Stimulated activated naive CD8-positive, alpha-beta T cell treated with anti-CD3 and anti-CD28 coated beads, Interleukin-15, amount 100 ng/mL, for 72 hours (primary cell): ENCODE measurements around the gene GRIN2D.
"Not testable (repeated sequence)": the region's sequence is repeated elsewhere in the genome, so short reads cannot be mapped to it uniquely, and the experiment has no call there.

ENCODE experiments used
- ATAC-seq: fragments of 150-1000 bp; cut with Tn5 transposase; 2 replicates; pipeline ENCODE4 v1.10.0; 2021; ENCODE audit warnings: mild to moderate bottlenecking, moderate library complexity
- DNase-seq, 2 donors: peaks; one replicate each; pipeline ENCODE4 v3.0.0; 2021 to 2022
- H3K27ac Mint-ChIP-seq, 2 donors: one replicate each; pipeline ENCODE4 v1.8.0; 2022; ENCODE audit warnings: mild to moderate bottlenecking in 2 of 2, mixed read lengths in 2 of 2, moderate library complexity in 2 of 2
- H3K27me3 Mint-ChIP-seq: one replicate; pipeline ENCODE4 v1.8.0; 2022; ENCODE audit warnings: mixed read lengths
- H3K4me1 Mint-ChIP-seq: one replicate; pipeline ENCODE4 v1.8.0; 2022; ENCODE audit warnings: mild to moderate bottlenecking, mixed read lengths
- H3K4me3 Mint-ChIP-seq, 2 donors: one replicate each; pipeline ENCODE4 v1.8.0; 2022; ENCODE audit warnings: mild to moderate bottlenecking in 2 of 2, mixed read lengths in 2 of 2, moderate library complexity in 1 of 2
- H3K9me3 Mint-ChIP-seq, 2 donors: one replicate each; pipeline ENCODE4 v1.8.0; 2022; ENCODE audit warnings: mixed read lengths in 2 of 2

The GRIN2D gene

GRCh38 chr19:48364598-48365348, 28.7 kb upstream of the GRIN2D start:
- DNase-seq (no peak), ATAC-seq (peak; percentile 3)
- Mint-ChIP-seq H3K27me3 (no peaks in the 10 kb centered on the region), H3K4me3 (peak overlapping the region; percentile 87 to 92), H3K9me3 (no peaks in the 10 kb centered on the region), H3K4me1 (peaks cover 19% of the 10 kb centered on the region), H3K27ac (peak overlapping the region; percentile 92 to 98)

- H3K9me3 Mint-ChIP-seq, result no peaks in the 10 kb centered on the region
- no peak for DNase-seq
- H3K4me3 Mint-ChIP-seq, result peak overlapping the region in 1 of 2 donors; percentile 92
- H3K27ac Mint-ChIP-seq, result no peak overlapping the region
- peaks cover 19% of the 10 kb centered on the region for H3K4me1 Mint-ChIP-seq
- no peaks in the 10 kb centered on the region for H3K27me3 Mint-ChIP-seq
- no peak for ATAC-seq
Observed at GRCh38 chr19:48365602-48366001, 27.9 kb upstream of the GRIN2D start.

GRCh38 chr19:48367855-48368254, 25.6 kb upstream of the GRIN2D start:
- Mint-ChIP-seq H3K4me3 (no peak overlapping the region), H3K27me3 (peaks cover 4% of the 10 kb centered on the region), H3K27ac (no peak overlapping the region), H3K9me3 (no peaks in the 10 kb centered on the region), H3K4me1 (peaks cover 14% of the 10 kb centered on the region)
- ATAC-seq (no peak), DNase-seq (no peak)

- Mint-ChIP-seq H3K4me3 (no peak overlapping the region), H3K9me3 (no peaks in the 10 kb centered on the region), H3K27me3 (peaks cover 11% of the 10 kb centered on the region), H3K4me1 (peaks cover 12% of the 10 kb centered on the region), H3K27ac (no peak overlapping the region)
- DNase-seq (no peak), ATAC-seq (no peak)
Observed at GRCh38 chr19:48368936-48369335, 24.5 kb upstream of the GRIN2D start.

- Mint-ChIP-seq H3K27ac (no peak overlapping the region), H3K27me3 (peaks cover 11% of the 10 kb centered on the region), H3K4me1 (no peaks in the 10 kb centered on the region), H3K4me3 (no peak overlapping the region), H3K9me3 (no peaks in the 10 kb centered on the region)
- ATAC-seq (no peak), DNase-seq (no peak)
Observed at GRCh38 chr19:48370955-48371354, 22.5 kb upstream of the GRIN2D start.

- DNase-seq (no peak), ATAC-seq (no peak)
- Mint-ChIP-seq H3K4me1 (no peaks in the 10 kb centered on the region), H3K27ac (no peak overlapping the region), H3K4me3 (no peak overlapping the region), H3K9me3 (no peaks in the 10 kb centered on the region), H3K27me3 (peaks cover 11% of the 10 kb centered on the region)
Observed at GRCh38 chr19:48371367-48371766, 22.1 kb upstream of the GRIN2D start.

GRCh38 chr19:48371771-48372170, 21.7 kb upstream of the GRIN2D start:
- H3K4me1 Mint-ChIP-seq, ATAC-seq, H3K27ac Mint-ChIP-seq, H3K9me3 Mint-ChIP-seq, H3K4me3 Mint-ChIP-seq, DNase-seq: not testable (repeated sequence)
- peaks cover 11% of the 10 kb centered on the region for H3K27me3 Mint-ChIP-seq

GRCh38 chr19:48372904-48373303, 20.6 kb upstream of the GRIN2D start:
- ATAC-seq, result no peak
- Mint-ChIP-seq H3K4me1 (no peaks in the 10 kb centered on the region), H3K4me3 (no peak overlapping the region), H3K27ac (no peak overlapping the region), H3K9me3 (no peaks in the 10 kb centered on the region), H3K27me3 (peaks cover 11% of the 10 kb centered on the region)
- no peak for DNase-seq

- Mint-ChIP-seq H3K4me1 (no peaks in the 10 kb centered on the region), H3K27ac (no peak overlapping the region), H3K9me3 (no peaks in the 10 kb centered on the region), H3K4me3 (no peak overlapping the region), H3K27me3 (peaks cover 11% of the 10 kb centered on the region)
- DNase-seq (no peak), ATAC-seq (no peak)
Observed at GRCh38 chr19:48373567-48373966, 19.9 kb upstream of the GRIN2D start.

GRCh38 chr19:48378194-48378570, 15.3 kb upstream of the GRIN2D start:
- no peaks in the 10 kb centered on the region for H3K9me3 Mint-ChIP-seq
- no peaks in the 10 kb centered on the region for H3K4me1 Mint-ChIP-seq
- no peak overlapping the region for H3K27ac Mint-ChIP-seq
- no peak overlapping the region for H3K4me3 Mint-ChIP-seq
- ATAC-seq (no peak), DNase-seq (no peak)
- H3K27me3 Mint-ChIP-seq, result peaks cover 4% of the 10 kb centered on the region

- ATAC-seq (no peak), DNase-seq (no peak)
- Mint-ChIP-seq H3K4me3 (no peak overlapping the region), H3K27ac (no peak overlapping the region), H3K9me3 (no peaks in the 10 kb centered on the region), H3K4me1 (no peaks in the 10 kb centered on the region), H3K27me3 (no peaks in the 10 kb centered on the region)
Observed at GRCh38 chr19:48379058-48379457, 14.4 kb upstream of the GRIN2D start.

- Mint-ChIP-seq H3K27ac (no peak overlapping the region), H3K27me3 (no peaks in the 10 kb centered on the region), H3K9me3 (no peaks in the 10 kb centered on the region), H3K4me1 (no peaks in the 10 kb centered on the region), H3K4me3 (no peak overlapping the region)
- no peak for DNase-seq
- no peak for ATAC-seq
Observed at GRCh38 chr19:48381178-48381950, 12.1 kb upstream of the GRIN2D start.

GRCh38 chr19:48382286-48382685, 11.2 kb upstream of the GRIN2D start:
- Mint-ChIP-seq H3K4me1 (no peaks in the 10 kb centered on the region), H3K27ac (peak overlapping the region in 1 of 2 donors; percentile 57), H3K27me3 (no peaks in the 10 kb centered on the region), H3K9me3 (no peaks in the 10 kb centered on the region), H3K4me3 (no peak overlapping the region)
- ATAC-seq (no peak), DNase-seq (no peak)

GRCh38 chr19:48385461-48386087, 7.9 kb upstream of the GRIN2D start:
- Mint-ChIP-seq H3K27me3 (no peaks in the 10 kb centered on the region), H3K4me3 (no peak overlapping the region), H3K4me1 (peaks cover 17% of the 10 kb centered on the region), H3K27ac (no peak overlapping the region), H3K9me3 (no peaks in the 10 kb centered on the region)
- DNase-seq (no peak), ATAC-seq (no peak)

- ATAC-seq (no peak), DNase-seq (no peak)
- Mint-ChIP-seq H3K27me3 (no peaks in the 10 kb centered on the region), H3K9me3 (no peaks in the 10 kb centered on the region), H3K27ac (no peak overlapping the region), H3K4me3 (no peak overlapping the region), H3K4me1 (peaks cover 24% of the 10 kb centered on the region)
Observed at GRCh38 chr19:48386981-48387380, 6.5 kb upstream of the GRIN2D start.
